K562 (cell line): Measurements from ENCODE around the gene BHLHE40. TPM values are rescaled to one million over a fixed set of nuclear protein-coding genes. Genes with fewer than 3 reads are reported as not detected.

Source experiments
- CBX8 ChIP-seq: fragments of 200-600 bp; sonication (generic); IDR thresholded peaks from 2 replicates; pipeline ENCODE4 v1.6.1; 2012; ENCODE audit warnings: borderline replicate concordance, mixed run types, low read depth, mild to moderate bottlenecking, moderate library complexity, mixed read lengths, low read length, control low read depth, inconsistent platforms; ENCODE audit not compliant: poor library complexity, severe bottlenecking; ENCODE audit errors: extremely low read depth
- MAFK ChIP-seq: IDR thresholded peaks from 2 replicates; pipeline ENCODE4 v1.6.1; 2011; ENCODE audit warnings: low read length, improper control_type of control experiment
- POU5F1 ChIP-seq: fragments of 150-350 bp; IDR thresholded peaks from 2 replicates; pipeline ENCODE4 v1.6.1; 2014; ENCODE audit warnings: borderline replicate concordance, low read length, low read depth, mild to moderate bottlenecking; ENCODE audit not compliant: partially characterized antibody
- RBM22 ChIP-seq: fragments of 200-400 bp; formaldehyde crosslinking; IDR thresholded peaks from 2 replicates; pipeline ENCODE4 v1.6.1; 2018; ENCODE audit warnings: low read length, low read depth; ENCODE audit not compliant: poor library complexity, severe bottlenecking
- ZNF232 ChIP-seq: sonication (generic); formaldehyde crosslinking; IDR thresholded peaks from 2 replicates; pipeline ENCODE4 v1.8.0; 2022; ENCODE audit warnings: mild to moderate bottlenecking, missing genetic modification reagents
- ZNF324 ChIP-seq: fragments of 250-450 bp; sonication (Bioruptor Pico); IDR thresholded peaks from 2 replicates; pipeline ENCODE4 v1.4.0; 2020; ENCODE audit warnings: mild to moderate bottlenecking
- ZNF431 ChIP-seq: sonication (generic); formaldehyde crosslinking; IDR thresholded peaks from 2 replicates; pipeline ENCODE4 v1.8.0; 2022; ENCODE audit warnings: mild to moderate bottlenecking, missing genetic modification reagents
- ZZZ3 ChIP-seq: fragments of 450-650 bp; IDR thresholded peaks from 2 replicates; pipeline ENCODE4 v1.6.1; 2016; ENCODE audit warnings: antibody characterized with exemption, mild to moderate bottlenecking, moderate library complexity
- polyA plus RNA-seq, 8 experiments: library from polyadenylated mRNA; depleted of rRNA in 4 of 8; stranded (reverse) in 5 of 8; unstranded in 3 of 8; fragments of >200 nt; fragmentation: Nextera tagmentation in 2 of 8; fragmentation: Illumina TruSeq in 1 of 8; extraction: Ambion mirVana in 2 of 8; extraction: Trizol in 1 of 8; gene quantifications; 2 replicates each; pipeline versions ENCODE4 v1.2.1 to v1.2.3, GENCODE V29; 2011 to 2014; ENCODE audit warnings: inconsistent platforms in 1 of 8, missing spikeins in 1 of 8
- total RNA-seq, 7 experiments: library from RNA; depleted of rRNA in 6 of 7; stranded (reverse); fragments of >200 nt in 6 of 7; fragmentation: Illumina TruSeq in 2 of 7; extraction: Trizol in 2 of 7; gene quantifications; 2 replicates each; pipeline versions ENCODE4 v1.2.1 to v1.2.3, GENCODE V29; 2011 to 2021; ENCODE audit warnings: low replicate concordance in 1 of 7
- TF ChIP-seq, protein P1 (sequence below): fragments of 450-650 bp; IDR thresholded peaks from 2 replicates; pipeline ENCODE4 v1.6.1; 2016; ENCODE audit warnings: low read depth, mild to moderate bottlenecking, moderate library complexity
- TF ChIP-seq, protein P2 (sequence below): fragments of 250-450 bp; sonication (Bioruptor Pico); IDR thresholded peaks from 2 replicates; pipeline ENCODE4 v1.5.1; 2021; ENCODE audit warnings: mild to moderate bottlenecking
- TF ChIP-seq, protein P3 (sequence below): fragments of 450-650 bp; IDR thresholded peaks from 2 replicates; pipeline ENCODE4 v1.6.1; 2016; ENCODE audit warnings: low read depth
- TF ChIP-seq, protein P4 (sequence below): sonication (generic); formaldehyde crosslinking; IDR thresholded peaks from 2 replicates; pipeline ENCODE4 v1.8.0; 2022; ENCODE audit warnings: missing genetic modification reagents, mild to moderate bottlenecking, moderate library complexity, borderline replicate concordance
- TF ChIP-seq, protein P5 (sequence below): fragments of 250-450 bp; sonication (Bioruptor Pico); IDR thresholded peaks from 2 replicates; pipeline ENCODE4 v1.8.0; 2021; ENCODE audit warnings: mild to moderate bottlenecking, moderate library complexity

Gene BHLHE40
- total and polyA plus RNA-seq, 9 of the 15 experiments (the other 6 are each of a cell fraction or from before 2014, with no cell fraction given): 12.0 to 83.9 (median 31.4) TPM

DNA sequence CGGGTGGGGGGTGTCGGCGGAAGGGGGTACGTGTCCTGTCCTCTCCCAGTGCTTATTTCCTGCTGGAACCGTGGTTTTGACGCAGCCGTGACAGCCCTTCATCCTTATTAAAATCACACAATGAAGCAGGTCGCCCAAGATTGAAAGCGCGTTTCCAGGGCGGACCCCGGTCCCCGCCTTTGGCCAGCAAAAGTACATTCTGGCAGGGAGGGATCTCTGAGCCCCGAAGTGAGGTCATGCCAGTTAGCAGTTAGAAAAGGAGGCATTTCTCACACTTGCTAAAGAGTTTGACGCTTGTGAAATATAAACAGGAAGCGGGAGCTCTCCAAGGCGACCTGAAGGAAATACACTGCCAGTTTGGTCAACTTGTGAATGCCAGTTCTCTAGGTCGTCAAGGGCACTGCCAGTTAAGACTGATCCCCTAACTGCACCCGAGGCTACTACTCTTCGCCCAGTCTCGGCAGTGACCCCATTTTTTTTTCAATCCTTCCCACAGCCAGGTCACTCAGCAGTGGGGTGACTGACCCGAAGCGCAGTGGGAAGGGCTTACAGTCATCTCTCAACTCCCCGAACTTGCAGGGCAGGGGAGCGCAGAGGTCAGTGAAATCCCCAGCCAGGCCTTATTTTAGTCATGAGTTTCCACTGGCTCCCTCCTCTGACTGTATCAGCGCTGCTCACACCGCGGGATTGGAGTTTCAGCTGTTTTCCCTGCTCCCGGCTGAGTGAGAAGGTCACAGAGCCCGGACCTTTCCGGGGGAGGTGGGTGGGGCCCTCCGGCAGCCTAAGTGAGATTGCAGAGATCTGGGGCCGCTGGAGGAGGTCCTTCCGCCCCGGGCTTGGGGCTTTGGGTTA is 2.0 kb upstream of the BHLHE40 start (continued):
- TF ChIP-seq, protein P1, sequence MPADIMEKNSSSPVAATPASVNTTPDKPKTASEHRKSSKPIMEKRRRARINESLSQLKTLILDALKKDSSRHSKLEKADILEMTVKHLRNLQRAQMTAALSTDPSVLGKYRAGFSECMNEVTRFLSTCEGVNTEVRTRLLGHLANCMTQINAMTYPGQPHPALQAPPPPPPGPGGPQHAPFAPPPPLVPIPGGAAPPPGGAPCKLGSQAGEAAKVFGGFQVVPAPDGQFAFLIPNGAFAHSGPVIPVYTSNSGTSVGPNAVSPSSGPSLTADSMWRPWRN: no peak; the same call in 1 of the 2 replicates
- TF ChIP-seq ZNF232 (CRISPR knock-in tag): no peak
- TF ChIP-seq RBM22: no peak
- TF ChIP-seq ZNF431: no peak
- TF ChIP-seq, protein P2, sequence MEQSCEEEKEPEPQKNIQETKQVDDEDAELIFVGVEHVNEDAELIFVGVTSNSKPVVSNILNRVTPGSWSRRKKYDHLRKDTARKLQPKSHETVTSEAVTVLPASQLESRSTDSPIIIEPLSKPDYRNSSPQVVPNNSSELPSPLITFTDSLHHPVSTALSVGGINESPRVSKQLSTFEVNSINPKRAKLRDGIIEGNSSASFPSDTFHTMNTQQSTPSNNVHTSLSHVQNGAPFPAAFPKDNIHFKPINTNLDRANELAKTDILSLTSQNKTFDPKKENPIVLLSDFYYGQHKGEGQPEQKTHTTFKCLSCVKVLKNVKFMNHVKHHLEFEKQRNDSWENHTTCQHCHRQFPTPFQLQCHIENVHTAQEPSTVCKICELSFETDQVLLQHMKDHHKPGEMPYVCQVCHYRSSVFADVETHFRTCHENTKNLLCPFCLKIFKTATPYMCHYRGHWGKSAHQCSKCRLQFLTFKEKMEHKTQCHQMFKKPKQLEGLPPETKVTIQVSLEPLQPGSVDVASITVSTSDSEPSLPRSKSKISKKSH (CRISPR knock-in tag): no peak
- no peak; the same call in 1 of the 2 replicates for TF ChIP-seq MAFK
- TF ChIP-seq, protein P3, sequence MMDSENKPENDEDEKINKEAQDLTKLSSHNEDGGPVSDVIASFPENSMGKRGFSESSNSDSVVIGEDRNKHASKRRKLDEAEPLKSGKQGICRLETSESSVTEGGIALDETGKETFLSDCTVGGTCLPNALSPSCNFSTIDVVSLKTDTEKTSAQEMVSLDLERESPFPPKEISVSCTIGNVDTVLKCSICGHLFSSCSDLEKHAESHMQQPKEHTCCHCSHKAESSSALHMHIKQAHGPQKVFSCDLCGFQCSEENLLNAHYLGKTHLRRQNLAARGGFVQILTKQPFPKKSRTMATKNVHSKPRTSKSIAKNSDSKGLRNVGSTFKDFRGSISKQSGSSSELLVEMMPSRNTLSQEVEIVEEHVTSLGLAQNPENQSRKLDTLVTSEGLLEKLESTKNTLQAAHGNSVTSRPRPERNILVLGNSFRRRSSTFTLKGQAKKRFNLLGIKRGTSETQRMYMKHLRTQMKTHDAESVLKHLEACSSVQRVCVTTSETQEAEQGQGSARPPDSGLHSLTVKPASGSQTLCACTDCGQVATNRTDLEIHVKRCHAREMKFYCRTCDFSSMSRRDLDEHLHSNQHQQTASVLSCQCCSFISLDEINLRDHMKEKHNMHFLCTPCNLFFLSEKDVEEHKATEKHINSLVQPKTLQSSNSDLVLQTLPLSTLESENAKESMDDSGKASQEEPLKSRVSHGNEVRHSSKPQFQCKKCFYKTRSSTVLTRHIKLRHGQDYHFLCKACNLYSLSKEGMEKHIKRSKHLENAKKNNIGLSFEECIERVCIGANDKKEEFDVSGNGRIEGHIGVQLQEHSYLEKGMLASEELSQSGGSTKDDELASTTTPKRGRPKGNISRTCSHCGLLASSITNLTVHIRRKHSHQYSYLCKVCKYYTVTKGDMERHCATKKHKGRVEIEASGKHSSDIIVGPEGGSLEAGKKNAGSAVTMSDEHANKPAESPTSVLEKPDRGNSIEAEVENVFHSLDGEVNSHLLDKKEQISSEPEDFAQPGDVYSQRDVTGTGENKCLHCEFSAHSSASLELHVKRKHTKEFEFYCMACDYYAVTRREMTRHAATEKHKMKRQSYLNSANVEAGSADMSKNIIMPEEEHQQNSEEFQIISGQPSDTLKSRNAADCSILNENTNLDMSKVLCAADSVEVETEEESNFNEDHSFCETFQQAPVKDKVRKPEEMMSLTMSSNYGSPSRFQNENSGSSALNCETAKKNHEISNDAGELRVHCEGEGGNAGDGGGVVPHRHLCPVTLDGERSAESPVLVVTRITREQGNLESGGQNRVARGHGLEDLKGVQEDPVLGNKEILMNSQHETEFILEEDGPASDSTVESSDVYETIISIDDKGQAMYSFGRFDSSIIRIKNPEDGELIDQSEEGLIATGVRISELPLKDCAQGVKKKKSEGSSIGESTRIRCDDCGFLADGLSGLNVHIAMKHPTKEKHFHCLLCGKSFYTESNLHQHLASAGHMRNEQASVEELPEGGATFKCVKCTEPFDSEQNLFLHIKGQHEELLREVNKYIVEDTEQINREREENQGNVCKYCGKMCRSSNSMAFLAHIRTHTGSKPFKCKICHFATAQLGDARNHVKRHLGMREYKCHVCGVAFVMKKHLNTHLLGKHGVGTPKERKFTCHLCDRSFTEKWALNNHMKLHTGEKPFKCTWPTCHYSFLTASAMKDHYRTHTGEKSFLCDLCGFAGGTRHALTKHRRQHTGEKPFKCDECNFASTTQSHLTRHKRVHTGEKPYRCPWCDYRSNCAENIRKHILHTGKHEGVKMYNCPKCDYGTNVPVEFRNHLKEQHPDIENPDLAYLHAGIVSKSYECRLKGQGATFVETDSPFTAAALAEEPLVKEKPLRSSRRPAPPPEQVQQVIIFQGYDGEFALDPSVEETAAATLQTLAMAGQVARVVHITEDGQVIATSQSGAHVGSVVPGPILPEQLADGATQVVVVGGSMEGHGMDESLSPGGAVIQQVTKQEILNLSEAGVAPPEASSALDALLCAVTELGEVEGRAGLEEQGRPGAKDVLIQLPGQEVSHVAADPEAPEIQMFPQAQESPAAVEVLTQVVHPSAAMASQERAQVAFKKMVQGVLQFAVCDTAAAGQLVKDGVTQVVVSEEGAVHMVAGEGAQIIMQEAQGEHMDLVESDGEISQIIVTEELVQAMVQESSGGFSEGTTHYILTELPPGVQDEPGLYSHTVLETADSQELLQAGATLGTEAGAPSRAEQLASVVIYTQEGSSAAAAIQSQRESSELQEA: no peak
- no peak for TF ChIP-seq ZZZ3
- TF ChIP-seq, protein P4, sequence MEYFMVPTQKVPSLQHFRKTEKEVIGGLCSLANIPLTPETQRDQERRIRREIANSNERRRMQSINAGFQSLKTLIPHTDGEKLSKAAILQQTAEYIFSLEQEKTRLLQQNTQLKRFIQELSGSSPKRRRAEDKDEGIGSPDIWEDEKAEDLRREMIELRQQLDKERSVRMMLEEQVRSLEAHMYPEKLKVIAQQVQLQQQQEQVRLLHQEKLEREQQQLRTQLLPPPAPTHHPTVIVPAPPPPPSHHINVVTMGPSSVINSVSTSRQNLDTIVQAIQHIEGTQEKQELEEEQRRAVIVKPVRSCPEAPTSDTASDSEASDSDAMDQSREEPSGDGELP (CRISPR knock-in tag): peak; percentile 99
- TF ChIP-seq, protein P5, sequence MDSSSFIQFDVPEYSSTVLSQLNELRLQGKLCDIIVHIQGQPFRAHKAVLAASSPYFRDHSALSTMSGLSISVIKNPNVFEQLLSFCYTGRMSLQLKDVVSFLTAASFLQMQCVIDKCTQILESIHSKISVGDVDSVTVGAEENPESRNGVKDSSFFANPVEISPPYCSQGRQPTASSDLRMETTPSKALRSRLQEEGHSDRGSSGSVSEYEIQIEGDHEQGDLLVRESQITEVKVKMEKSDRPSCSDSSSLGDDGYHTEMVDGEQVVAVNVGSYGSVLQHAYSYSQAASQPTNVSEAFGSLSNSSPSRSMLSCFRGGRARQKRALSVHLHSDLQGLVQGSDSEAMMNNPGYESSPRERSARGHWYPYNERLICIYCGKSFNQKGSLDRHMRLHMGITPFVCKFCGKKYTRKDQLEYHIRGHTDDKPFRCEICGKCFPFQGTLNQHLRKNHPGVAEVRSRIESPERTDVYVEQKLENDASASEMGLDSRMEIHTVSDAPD: no peak
- TF ChIP-seq ZNF324 (CRISPR knock-in tag): no peak
- no peak for TF ChIP-seq CBX8
- TF ChIP-seq POU5F1: peak; percentile 49
